SU-DHL-6 (cell line): ENCODE measurements around the gene FAM13C.

Experiments
- CTCF ChIP-seq: fragments of 200-600 bp; sonication (generic); IDR thresholded peaks from one replicate; pipeline ENCODE4 v1.5.1; 2017; ENCODE audit warnings: antibody characterized with exemption, mild to moderate bottlenecking, low read length, moderate library complexity; ENCODE audit not compliant: insufficient read depth, poor library complexity, severe bottlenecking
- EZH2phosphoT487 ChIP-seq: fragments of 200-600 bp; sonication (generic), shearing (Covaris generic); conservative IDR thresholded peaks from 2 replicates; pipeline ENCODE4 v1.6.1; 2018; ENCODE audit warnings: mild to moderate bottlenecking, antibody characterized with exemption, low read length, moderate library complexity, mixed read lengths

- TF ChIP-seq CTCF (no peak), EZH2phosphoT487 (no peak)
These were observed 97.2 kb downstream of the FAM13C start for GRCh38 chr10:59265141-59265540.
